SK-N-MC (cell line): Measurements from ENCODE around the gene RPL18A.

ENCODE experiments used
- EZH2 ChIP-seq: fragments of 200-600 bp; sonication (generic); IDR thresholded peaks from one replicate; pipeline ENCODE4 v1.6.1; 2017; ENCODE audit warnings: antibody characterized with exemption
- POLR2AphosphoS5 ChIP-seq: IDR thresholded peaks from 2 replicates; pipeline ENCODE4 v1.6.1; 2012; ENCODE audit warnings: mild to moderate bottlenecking, low read depth, low read length, borderline replicate concordance

- TF ChIP-seq EZH2, result no peak
- no peak for TF ChIP-seq POLR2AphosphoS5
Observed at GRCh38 chr19:17879466-17879865, 19.8 kb downstream of the RPL18A start.
